ENCODE measurements around the gene SC5D.

DNA sequence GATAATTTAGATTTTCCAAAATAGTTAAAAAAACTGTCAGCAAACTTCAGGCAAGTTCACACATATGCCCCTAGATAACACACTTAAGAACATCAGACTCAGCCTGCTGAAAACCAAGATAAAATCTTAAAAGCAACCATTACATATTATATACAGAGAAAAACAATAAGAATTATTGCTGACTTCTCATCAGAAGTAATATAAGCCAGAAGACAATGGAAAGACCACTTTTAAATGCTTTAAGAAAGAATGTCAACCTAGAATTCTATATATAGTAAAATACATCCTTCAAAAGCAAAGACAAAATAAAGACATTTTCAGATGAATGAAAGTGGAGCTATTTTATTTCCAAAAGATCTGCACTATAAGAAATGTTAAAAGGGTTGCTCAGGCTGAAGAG lies 37.8 kb upstream of the SC5D start:
- TF ChIP-seq GATA3 (IDR thresholded peaks at IDR 0.05; ENCODE audit: low read depth, low read length) (no peak), GATA2 (IDR thresholded peaks at IDR 0.05; ENCODE audit: low read depth, low read length) (no peak)
